Ishikawa (cell line): ENCODE results near the gene MRPL11.

Experiments
- CEBPB ChIP-seq: IDR thresholded peaks from 2 replicates; pipeline ENCODE4 v1.6.1; 2012
- CREB1 ChIP-seq: IDR thresholded peaks from 2 replicates; pipeline ENCODE4 v1.6.1; 2012; ENCODE audit warnings: low read depth
- EGR1 ChIP-seq: IDR thresholded peaks from 2 replicates; pipeline ENCODE4 v1.6.1; 2012
- EP300 ChIP-seq: IDR thresholded peaks from 2 replicates; pipeline ENCODE4 v1.6.1; 2012; ENCODE audit warnings: borderline replicate concordance
- FOXM1 ChIP-seq: IDR thresholded peaks from 2 replicates; pipeline ENCODE4 v1.6.1; 2012; ENCODE audit warnings: low read depth, borderline replicate concordance
- NFIC ChIP-seq: IDR thresholded peaks from 2 replicates; pipeline ENCODE4 v1.6.1; 2012
- RAD21 ChIP-seq: IDR thresholded peaks from 2 replicates; pipeline ENCODE4 v1.6.1; 2012; ENCODE audit warnings: low read depth
- TAF1 ChIP-seq: IDR thresholded peaks from 2 replicates; pipeline ENCODE4 v1.6.1; 2012; ENCODE audit warnings: low read depth, mild to moderate bottlenecking
- TCF12 ChIP-seq: IDR thresholded peaks from 2 replicates; pipeline ENCODE4 v1.6.1; 2012; ENCODE audit warnings: low read depth
- TEAD4 ChIP-seq: IDR thresholded peaks from 2 replicates; pipeline ENCODE4 v1.6.1; 2012
- YY1 ChIP-seq: IDR thresholded peaks from 2 replicates; pipeline ENCODE4 v1.6.1; 2012; ENCODE audit warnings: low read depth
- ZBTB7A ChIP-seq: IDR thresholded peaks from 2 replicates; pipeline ENCODE4 v1.6.1; 2012; ENCODE audit warnings: low read depth
- TF ChIP-seq, protein P1 (sequence below): IDR thresholded peaks from 2 replicates; pipeline ENCODE4 v1.6.1; 2012; ENCODE audit warnings: low read depth, mild to moderate bottlenecking
- TF ChIP-seq, protein P2 (sequence below): IDR thresholded peaks from 2 replicates; pipeline ENCODE4 v1.6.1; 2012
- TF ChIP-seq, protein P3 (sequence below): IDR thresholded peaks from 2 replicates; pipeline ENCODE4 v1.6.1; 2012

MRPL11 gene

DNA sequence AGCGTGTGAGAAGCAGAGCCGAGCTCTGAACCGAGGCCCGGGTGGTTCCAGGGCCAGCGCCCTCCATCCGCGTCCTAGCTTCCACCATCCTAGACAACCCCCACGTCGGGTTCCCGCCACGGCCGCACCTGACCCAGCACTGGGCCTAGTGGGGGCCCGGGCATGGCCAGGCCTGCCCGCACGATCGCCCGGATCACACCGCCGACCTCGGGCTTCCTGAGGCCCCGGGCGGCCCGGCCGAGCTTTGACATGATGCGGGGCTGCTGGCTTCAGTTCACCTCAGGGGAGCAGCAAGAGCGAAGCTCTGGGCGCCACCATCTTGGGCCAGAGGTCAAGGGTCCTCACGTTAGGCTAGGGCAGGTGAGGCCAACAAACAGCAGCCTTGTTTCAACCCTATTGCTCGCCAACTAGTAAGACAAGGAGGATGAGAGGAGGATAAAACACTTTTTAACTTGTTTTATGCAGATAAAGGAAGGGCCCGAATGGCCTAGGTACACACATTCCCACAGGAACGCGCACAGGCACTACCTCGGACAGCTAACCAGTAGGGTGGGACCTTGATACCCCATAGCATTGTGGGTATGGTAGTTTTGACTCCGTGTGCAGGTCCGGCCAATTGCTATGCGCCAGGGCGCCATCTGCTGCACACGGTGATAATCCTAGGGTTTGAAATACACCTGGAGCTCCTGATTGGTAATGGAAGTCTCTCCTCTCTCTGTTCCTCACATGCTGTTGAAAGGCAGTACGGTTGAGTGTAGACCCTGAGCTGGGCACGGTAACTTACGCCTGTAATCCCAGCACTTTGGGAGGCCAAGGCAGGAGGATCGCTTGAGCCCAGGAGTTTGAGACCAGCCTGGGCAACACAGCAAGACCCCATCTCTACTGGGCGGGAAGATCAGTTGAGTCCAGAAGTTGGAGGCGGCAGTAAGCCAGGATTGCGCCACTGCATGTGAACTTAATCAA is at the start of gene MRPL11:
Gene MRPL11 (minus strand): TSS at position 345 of the 963 bp plus-strand sequence. CDS start 94 bp downstream, at position 251.
- TF ChIP-seq CEBPB (no peak), RAD21 (peak; percentile 50), TAF1 (peak; percentile 90), YY1 (peak; percentile 96), NFIC (no peak), EP300 (no peak), TCF12 (peak; percentile 72)
- TF ChIP-seq, protein P1, sequence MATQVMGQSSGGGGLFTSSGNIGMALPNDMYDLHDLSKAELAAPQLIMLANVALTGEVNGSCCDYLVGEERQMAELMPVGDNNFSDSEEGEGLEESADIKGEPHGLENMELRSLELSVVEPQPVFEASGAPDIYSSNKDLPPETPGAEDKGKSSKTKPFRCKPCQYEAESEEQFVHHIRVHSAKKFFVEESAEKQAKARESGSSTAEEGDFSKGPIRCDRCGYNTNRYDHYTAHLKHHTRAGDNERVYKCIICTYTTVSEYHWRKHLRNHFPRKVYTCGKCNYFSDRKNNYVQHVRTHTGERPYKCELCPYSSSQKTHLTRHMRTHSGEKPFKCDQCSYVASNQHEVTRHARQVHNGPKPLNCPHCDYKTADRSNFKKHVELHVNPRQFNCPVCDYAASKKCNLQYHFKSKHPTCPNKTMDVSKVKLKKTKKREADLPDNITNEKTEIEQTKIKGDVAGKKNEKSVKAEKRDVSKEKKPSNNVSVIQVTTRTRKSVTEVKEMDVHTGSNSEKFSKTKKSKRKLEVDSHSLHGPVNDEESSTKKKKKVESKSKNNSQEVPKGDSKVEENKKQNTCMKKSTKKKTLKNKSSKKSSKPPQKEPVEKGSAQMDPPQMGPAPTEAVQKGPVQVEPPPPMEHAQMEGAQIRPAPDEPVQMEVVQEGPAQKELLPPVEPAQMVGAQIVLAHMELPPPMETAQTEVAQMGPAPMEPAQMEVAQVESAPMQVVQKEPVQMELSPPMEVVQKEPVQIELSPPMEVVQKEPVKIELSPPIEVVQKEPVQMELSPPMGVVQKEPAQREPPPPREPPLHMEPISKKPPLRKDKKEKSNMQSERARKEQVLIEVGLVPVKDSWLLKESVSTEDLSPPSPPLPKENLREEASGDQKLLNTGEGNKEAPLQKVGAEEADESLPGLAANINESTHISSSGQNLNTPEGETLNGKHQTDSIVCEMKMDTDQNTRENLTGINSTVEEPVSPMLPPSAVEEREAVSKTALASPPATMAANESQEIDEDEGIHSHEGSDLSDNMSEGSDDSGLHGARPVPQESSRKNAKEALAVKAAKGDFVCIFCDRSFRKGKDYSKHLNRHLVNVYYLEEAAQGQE = 0 out of 2 replicates have a peak, but pooled peaks have one; percentile 14
- TF ChIP-seq, protein P2, sequence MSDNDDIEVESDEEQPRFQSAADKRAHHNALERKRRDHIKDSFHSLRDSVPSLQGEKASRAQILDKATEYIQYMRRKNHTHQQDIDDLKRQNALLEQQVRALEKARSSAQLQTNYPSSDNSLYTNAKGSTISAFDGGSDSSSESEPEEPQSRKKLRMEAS = peak; percentile 70

DNA sequence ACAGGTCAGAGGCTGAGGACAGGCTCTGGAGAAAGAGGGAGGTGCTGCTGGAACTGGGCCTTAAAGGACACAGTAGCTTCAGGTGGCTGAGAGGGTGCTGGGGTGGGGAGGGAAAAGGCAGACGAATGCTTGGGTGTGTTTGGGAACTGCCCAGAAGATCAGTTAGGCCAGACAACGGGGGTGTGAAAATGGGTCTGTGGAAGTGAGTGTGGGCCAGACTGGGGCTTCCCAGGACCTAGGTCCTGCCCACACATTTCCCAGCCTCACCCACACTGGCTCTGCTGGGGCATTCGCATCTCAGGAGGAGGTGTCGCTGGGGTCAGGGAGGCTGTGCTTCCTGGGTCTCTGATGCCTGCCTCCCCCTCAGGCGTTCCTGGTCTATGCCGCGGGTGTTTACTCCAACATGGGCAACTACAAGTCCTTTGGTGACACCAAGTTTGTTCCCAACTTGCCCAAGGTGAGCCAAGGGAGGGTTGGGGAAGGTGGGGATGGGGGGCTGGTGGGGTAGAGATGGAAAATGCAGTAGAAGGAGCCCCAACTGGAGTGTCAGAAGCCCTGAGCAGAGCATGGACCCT is 46.2 kb upstream of the MRPL11 start:
- TF ChIP-seq ZBTB7A (no peak), TCF12 (no peak), CREB1 (no peak), NFIC (no peak), FOXM1 (no peak), RAD21 (no peak), EGR1 (no peak), YY1 (no peak)
- TF ChIP-seq, protein P1 = no peak
- TF ChIP-seq, protein P3, sequence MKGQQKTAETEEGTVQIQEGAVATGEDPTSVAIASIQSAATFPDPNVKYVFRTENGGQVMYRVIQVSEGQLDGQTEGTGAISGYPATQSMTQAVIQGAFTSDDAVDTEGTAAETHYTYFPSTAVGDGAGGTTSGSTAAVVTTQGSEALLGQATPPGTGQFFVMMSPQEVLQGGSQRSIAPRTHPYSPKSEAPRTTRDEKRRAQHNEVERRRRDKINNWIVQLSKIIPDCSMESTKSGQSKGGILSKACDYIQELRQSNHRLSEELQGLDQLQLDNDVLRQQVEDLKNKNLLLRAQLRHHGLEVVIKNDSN = no peak

DNA sequence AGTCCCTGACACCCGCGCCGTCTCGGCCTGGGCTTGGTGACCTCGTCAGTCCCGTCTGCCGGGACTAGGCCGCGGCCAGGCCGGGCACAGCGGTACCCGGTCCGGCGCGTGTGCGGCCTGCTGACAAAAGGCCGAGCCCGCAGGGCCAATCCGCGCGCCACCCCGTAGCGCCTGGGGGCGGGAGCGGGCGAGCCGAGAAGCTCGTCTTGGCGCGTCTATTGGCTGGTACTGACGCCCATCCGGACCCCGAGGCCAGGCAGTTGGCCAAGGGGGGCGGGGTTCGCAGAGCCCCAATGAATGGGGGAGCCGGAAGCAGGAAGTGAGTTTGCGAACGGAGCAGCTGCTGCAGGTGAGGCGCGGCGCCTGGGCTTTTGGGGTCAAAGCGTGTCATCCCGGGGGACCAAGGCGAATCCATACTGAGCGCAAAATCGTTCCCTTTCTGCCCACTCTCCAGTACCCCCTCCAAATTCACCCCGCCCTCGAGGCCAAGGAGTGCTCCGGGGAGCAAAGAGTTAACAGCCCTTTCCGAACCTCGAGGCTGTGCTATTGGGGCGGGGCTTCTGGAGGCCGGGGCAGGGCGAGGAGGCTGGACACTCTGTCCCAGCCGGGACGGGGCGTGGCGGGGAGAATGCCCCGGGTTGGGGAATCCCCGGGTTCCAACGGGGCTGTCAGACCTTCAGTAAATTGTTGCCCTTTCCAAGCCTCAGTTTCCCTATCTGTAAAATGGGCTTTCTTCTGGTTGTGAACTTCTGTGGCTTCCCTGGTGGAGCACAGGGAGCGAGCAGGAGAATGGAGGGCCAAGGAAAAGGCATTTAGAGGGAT is 41.7 kb upstream of the MRPL11 start, which contains the start of gene DPP3:
Gene DPP3 (plus strand): TSS at position 318 of the 822 bp plus-strand sequence. CDS start 1,767 bp downstream, outside the sequence.
- TF ChIP-seq TAF1 (peak; percentile 64), CREB1 (peak; percentile 47; the same call in 1 of the 2 replicates), RAD21 (no peak), TEAD4 (0 out of 2 replicates have a peak, but pooled peaks have one; percentile 8), TCF12 (peak; percentile 39), ZBTB7A (no peak), EP300 (no peak), FOXM1 (no peak), NFIC (peak; percentile 85), CEBPB (no peak)
- TF ChIP-seq, protein P1 = no peak
- TF ChIP-seq, protein P3 = peak; percentile 58
- TF ChIP-seq, protein P2 = peak; percentile 77
